Endothelial cell of umbilical vein (primary cell): Measurements from ENCODE around the gene ZBED4. TPM values are rescaled to one million over a fixed set of nuclear protein-coding genes. Genes with fewer than 3 reads are reported as not detected.

Experiments
- BruUV-seq: library from RNA; stranded (reverse); fragments of 400-500 nt; replicated peaks from 2 replicates; lab custom pipeline; 2021; lab: Mats Ljungman, UMichigan
- CTCF ChIA-PET: fragments of 300-600, 350-600 bp; sonication (Branson Sonifier 250); formaldehyde crosslinking; loops from one replicate; lab custom pipeline; 2021; ENCODE audit warnings: antibody characterized with exemption, inconsistent platforms; lab: Charles Lee
- POLR2A ChIA-PET: fragments of 300-600, 350-600 bp; sonication (Branson Sonifier 250); formaldehyde crosslinking; loops from one replicate; lab custom pipeline; 2021; ENCODE audit warnings: antibody characterized with exemption, inconsistent platforms; lab: Charles Lee
- DNase-seq: peaks from one replicate; pipeline ENCODE4 v3.0.0-alpha.2; 2011; ENCODE audit warnings: low read depth, low spot score
- FAIRE-seq: peaks from 2 replicates; lab custom pipeline; 2011; peaks lifted over from hg19 to GRCh38; lab: Jason Lieb, UNC
- H2AFZ ChIP-seq: 2 replicates; pipeline ENCODE4 v1.6.0; 2012; ENCODE audit warnings: low read depth, low read length, control low read depth, inconsistent platforms
- H3K27ac ChIP-seq: 2 replicates; pipeline ENCODE4 v1.5.1; 2011; ENCODE audit warnings: low read depth, mild to moderate bottlenecking, control low read depth, low read length, moderate library complexity; ENCODE audit not compliant: insufficient read depth
- H3K27me3 ChIP-seq, 2 experiments: 2 replicates each; pipeline versions ENCODE4 v1.6.0 to v1.6.1; 2011; ENCODE audit warnings: low read length in 2 of 2, mixed read lengths in 1 of 2; ENCODE audit not compliant: control insufficient read depth in 2 of 2, insufficient read depth in 2 of 2
- H3K36me3 ChIP-seq, 2 experiments: 2 replicates in 1 of 2; 3 replicates in 1 of 2; pipeline ENCODE4 v1.5.1; 2011; ENCODE audit warnings: low read length in 2 of 2, mild to moderate bottlenecking in 1 of 2, moderate library complexity in 1 of 2; ENCODE audit not compliant: control insufficient read depth in 2 of 2, insufficient read depth in 2 of 2; ENCODE audit errors: extremely low read depth in 1 of 2
- H3K4me1 ChIP-seq: 3 replicates; pipeline ENCODE4 v1.5.1; 2011; ENCODE audit warnings: mild to moderate bottlenecking, low read length; ENCODE audit not compliant: control insufficient read depth, insufficient read depth; ENCODE audit errors: extremely low read depth
- H3K4me2 ChIP-seq: 2 replicates; pipeline ENCODE4 v1.6.1; 2011; ENCODE audit warnings: low read length, control low read depth, mixed read lengths; ENCODE audit not compliant: insufficient read depth
- H3K4me3 ChIP-seq, 3 experiments: fragments of 200-600 bp in 1 of 3; sonication (generic), shearing (Covaris generic) in 1 of 3; replicated peaks in 1 of 3; 2 replicates each; pipeline ENCODE4 v1.5.1; 2011 to 2016; ENCODE audit warnings: control low read depth in 3 of 3, low read length in 3 of 3, mild to moderate bottlenecking in 2 of 3, inconsistent platforms in 1 of 3, low read depth in 1 of 3, moderate library complexity in 1 of 3; ENCODE audit not compliant: insufficient read depth in 1 of 3
- H3K79me2 ChIP-seq: 2 replicates; pipeline ENCODE4 v1.6.0; 2012; ENCODE audit warnings: low read length, inconsistent platforms; ENCODE audit not compliant: control insufficient read depth, insufficient read depth
- H3K9ac ChIP-seq: replicated peaks from 2 replicates; pipeline ENCODE3; 2011; ENCODE audit warnings: low read length, control low read depth; ENCODE audit not compliant: insufficient read depth; ENCODE audit errors: extremely low read depth
- H3K9me1 ChIP-seq: replicated peaks from 3 replicates; pipeline ENCODE4 v1.6.0; 2011; ENCODE audit warnings: mild to moderate bottlenecking, low read length; ENCODE audit not compliant: control insufficient read depth, insufficient read depth; ENCODE audit errors: extremely low read depth
- H3K9me3 ChIP-seq: replicated peaks from 2 replicates; pipeline ENCODE4 v1.5.1; 2012; ENCODE audit warnings: low read length, inconsistent platforms; ENCODE audit not compliant: control insufficient read depth, insufficient read depth
- H4K20me1 ChIP-seq: replicated peaks from 2 replicates; pipeline ENCODE3; 2011; ENCODE audit warnings: mild to moderate bottlenecking, low read length; ENCODE audit not compliant: control insufficient read depth, insufficient read depth; ENCODE audit errors: extremely low read depth
- EZH2 ChIP-seq: IDR thresholded peaks from 2 replicates; pipeline ENCODE4 v1.6.1; 2012; ENCODE audit warnings: borderline replicate concordance, low read depth, mild to moderate bottlenecking, moderate library complexity, low read length, inconsistent platforms; ENCODE audit not compliant: severe bottlenecking
- FOS ChIP-seq: IDR thresholded peaks from 2 replicates; pipeline ENCODE4 v1.6.1; 2011; ENCODE audit warnings: mild to moderate bottlenecking, low read length, moderate library complexity, borderline replicate concordance; ENCODE audit not compliant: insufficient read depth
- GATA2 ChIP-seq: IDR thresholded peaks from 2 replicates; pipeline ENCODE4 v1.7.0; 2011; ENCODE audit warnings: low read depth, mild to moderate bottlenecking, moderate library complexity, mixed read lengths, low read length; ENCODE audit not compliant: insufficient read length, insufficient read depth
- JUN ChIP-seq: IDR thresholded peaks from 2 replicates; pipeline ENCODE4 v1.6.1; 2011; ENCODE audit warnings: borderline replicate concordance, low read depth; ENCODE audit not compliant: insufficient read length, insufficient read depth
- MYC ChIP-seq: IDR thresholded peaks from one replicate; pipeline ENCODE4 v1.6.1; 2011; ENCODE audit warnings: mild to moderate bottlenecking, low read depth, low read length
- POLR2A ChIP-seq: IDR thresholded peaks from 2 replicates; pipeline ENCODE4 v1.6.1; 2012; ENCODE audit warnings: low read depth, mild to moderate bottlenecking, control low read depth, low read length
- POLR2AphosphoS5 ChIP-seq: IDR thresholded peaks from 2 replicates; pipeline ENCODE4 v1.6.1; 2012; ENCODE audit warnings: low read depth, mild to moderate bottlenecking, control low read depth, low read length, moderate library complexity; ENCODE audit not compliant: insufficient read depth
- dilution Hi-C: fragments of 300-500 bp; cut with MboI; formaldehyde crosslinking; loops from one replicate; pipeline ENCODE4 v1.15.0; 2019; ENCODE audit warnings: low sequenced_read_pairs; ENCODE audit not compliant: extremely low pct_ligation_motif_present
- intact Hi-C: fragments of 100-400 bp; cut with micrococcal nuclease; formaldehyde crosslinking; loops from one replicate; pipeline ENCODE4 v1.10.0; 2022
- polyA plus RNA-seq, 4 experiments: library from polyadenylated mRNA; depleted of rRNA in 3 of 4; stranded (reverse) in 3 of 4; unstranded in 1 of 4; fragments of >200 nt; gene quantifications; 2 replicates each; pipeline versions ENCODE4 v1.2.1 to v1.2.3, GENCODE V29; 2011 to 2012; ENCODE audit warnings: missing spikeins in 1 of 4
- total RNA-seq: library from RNA; stranded (reverse); gene quantifications from 2 replicates; pipeline ENCODE4 v1.2.3, GENCODE V29; 2021
- TF ChIP-seq, protein P1 (sequence below), 2 donors: IDR thresholded peaks; 1 replicate in 1 of 2; 2 replicates in 1 of 2; pipeline ENCODE4 v1.5.1; 2011; ENCODE audit warnings: low read length in 2 of 2, mild to moderate bottlenecking in 2 of 2, moderate library complexity in 2 of 2, control low read depth in 1 of 2, inconsistent platforms in 1 of 2, low read depth in 1 of 2; ENCODE audit not compliant: insufficient read depth in 1 of 2; ENCODE audit errors: extremely low read depth in 1 of 2
- TF ChIP-seq, protein P2 (sequence below): IDR thresholded peaks from 2 replicates; pipeline ENCODE4 v1.6.1; 2011; ENCODE audit not compliant: insufficient read depth, insufficient read length

ZBED4 gene
- total and polyA plus RNA-seq, 2 donors (not counting 3 experiments of a cell fraction or from before 2014, with no cell fraction given), result 8.6 to 18.2 TPM

- FAIRE-seq (no peak), DNase-seq (no peak)
- Histone ChIP-seq H3K9me3 (no peaks in the 10 kb centered on the region), H3K9ac (no peak overlapping the region), H3K4me1 (peaks cover 10% of the 10 kb centered on the region), H3K4me3 (no peak overlapping the region), H3K27me3 (peaks cover 10 to 17% of the 10 kb centered on the region in 2 experiments), H2AFZ (no peak overlapping the region), H3K36me3 (peaks cover 0 to 6% of the 10 kb centered on the region in 2 experiments), H3K27ac (no peak overlapping the region), H3K79me2 (peaks cover 29% of the 10 kb centered on the region), H4K20me1 (peaks cover 4% of the 10 kb centered on the region), H3K4me2 (no peak overlapping the region), H3K9me1 (no peaks in the 10 kb centered on the region)
- TF ChIP-seq EZH2 (no peak), FOS (no peak), POLR2AphosphoS5 (no peak), JUN (no peak), POLR2A (no peak), MYC (no peak), GATA2 (no peak)
- TF ChIP-seq, protein P1, sequence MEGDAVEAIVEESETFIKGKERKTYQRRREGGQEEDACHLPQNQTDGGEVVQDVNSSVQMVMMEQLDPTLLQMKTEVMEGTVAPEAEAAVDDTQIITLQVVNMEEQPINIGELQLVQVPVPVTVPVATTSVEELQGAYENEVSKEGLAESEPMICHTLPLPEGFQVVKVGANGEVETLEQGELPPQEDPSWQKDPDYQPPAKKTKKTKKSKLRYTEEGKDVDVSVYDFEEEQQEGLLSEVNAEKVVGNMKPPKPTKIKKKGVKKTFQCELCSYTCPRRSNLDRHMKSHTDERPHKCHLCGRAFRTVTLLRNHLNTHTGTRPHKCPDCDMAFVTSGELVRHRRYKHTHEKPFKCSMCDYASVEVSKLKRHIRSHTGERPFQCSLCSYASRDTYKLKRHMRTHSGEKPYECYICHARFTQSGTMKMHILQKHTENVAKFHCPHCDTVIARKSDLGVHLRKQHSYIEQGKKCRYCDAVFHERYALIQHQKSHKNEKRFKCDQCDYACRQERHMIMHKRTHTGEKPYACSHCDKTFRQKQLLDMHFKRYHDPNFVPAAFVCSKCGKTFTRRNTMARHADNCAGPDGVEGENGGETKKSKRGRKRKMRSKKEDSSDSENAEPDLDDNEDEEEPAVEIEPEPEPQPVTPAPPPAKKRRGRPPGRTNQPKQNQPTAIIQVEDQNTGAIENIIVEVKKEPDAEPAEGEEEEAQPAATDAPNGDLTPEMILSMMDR (IDR thresholded peaks at IDR 0.05; ENCODE audit: extremely low read depth in 1 of 2, insufficient read depth in 1 of 2, low read depth in 1 of 2, low read length in 2 of 2), result no peak
- TF ChIP-seq, protein P2, sequence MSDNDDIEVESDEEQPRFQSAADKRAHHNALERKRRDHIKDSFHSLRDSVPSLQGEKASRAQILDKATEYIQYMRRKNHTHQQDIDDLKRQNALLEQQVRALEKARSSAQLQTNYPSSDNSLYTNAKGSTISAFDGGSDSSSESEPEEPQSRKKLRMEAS, result no peak
- ChIA-PET POLR2A (no interaction called here), CTCF (no interaction called here)
- intact Hi-C loops, result no loop called here
- no TSS peak for BruUV-seq
- dilution Hi-C loops, result no loop called here
Measured at GRCh38 chr22:49829044-49829853, 24.4 kb upstream of the ZBED4 start.
